ENCODE measurements around the gene TMED10. TPM values are rescaled to one million over a fixed set of nuclear protein-coding genes. Genes with fewer than 3 reads are reported as not detected.

TMED10 gene
- total and polyA plus RNA-seq, 2 of the 13 experiments (the other 11 are each of a cell fraction or from before 2014, with no cell fraction given) = 311 to 377 TPM

DNA sequence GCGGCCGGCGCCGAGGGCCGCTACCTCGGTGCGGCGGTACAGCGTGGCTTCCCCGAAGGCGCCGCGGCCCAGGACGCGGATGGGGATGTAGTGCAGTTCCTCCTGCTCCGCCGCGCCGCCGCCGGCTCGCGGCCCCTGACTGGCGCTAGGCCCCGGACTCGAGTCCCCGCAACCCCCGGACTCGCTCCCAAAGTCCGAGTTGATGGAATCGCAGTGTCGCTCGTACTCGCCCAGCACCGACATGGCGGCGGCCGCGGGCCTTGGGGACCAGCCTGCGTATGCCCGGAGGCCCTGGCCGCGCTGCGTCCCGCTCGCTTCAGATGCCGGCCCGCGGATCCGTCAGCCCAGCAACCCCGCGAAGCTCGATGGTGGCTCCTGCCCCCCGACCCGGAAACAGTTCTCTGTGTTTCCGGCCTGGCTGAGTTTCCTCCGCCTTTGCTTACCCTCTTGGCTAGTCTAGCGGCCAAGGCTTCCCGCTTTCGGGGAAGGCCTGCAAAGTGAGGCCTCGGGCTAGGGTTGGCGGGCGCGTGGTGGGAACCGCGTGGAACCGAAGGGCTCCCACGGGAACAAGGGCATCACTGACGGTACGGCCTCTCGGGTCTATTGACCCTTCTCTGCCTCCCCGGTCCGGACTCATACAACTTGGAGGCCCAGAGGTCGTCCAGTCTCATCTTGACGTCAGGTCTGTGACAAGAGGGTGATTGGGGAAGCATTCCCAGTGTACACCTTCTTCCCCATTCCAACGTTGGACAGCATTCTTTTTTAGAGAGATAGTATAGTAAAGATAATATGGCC lies 49.5 kb downstream of the TMED10 start, which contains the start of gene NEK9 (continued):
- TF ChIP-seq, protein P1, sequence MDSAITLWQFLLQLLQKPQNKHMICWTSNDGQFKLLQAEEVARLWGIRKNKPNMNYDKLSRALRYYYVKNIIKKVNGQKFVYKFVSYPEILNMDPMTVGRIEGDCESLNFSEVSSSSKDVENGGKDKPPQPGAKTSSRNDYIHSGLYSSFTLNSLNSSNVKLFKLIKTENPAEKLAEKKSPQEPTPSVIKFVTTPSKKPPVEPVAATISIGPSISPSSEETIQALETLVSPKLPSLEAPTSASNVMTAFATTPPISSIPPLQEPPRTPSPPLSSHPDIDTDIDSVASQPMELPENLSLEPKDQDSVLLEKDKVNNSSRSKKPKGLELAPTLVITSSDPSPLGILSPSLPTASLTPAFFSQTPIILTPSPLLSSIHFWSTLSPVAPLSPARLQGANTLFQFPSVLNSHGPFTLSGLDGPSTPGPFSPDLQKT (CRISPR knock-in tag; IDR thresholded peaks at IDR 0.05; ENCODE audit: borderline replicate concordance) = no peak
- TF ChIP-seq, protein P2, sequence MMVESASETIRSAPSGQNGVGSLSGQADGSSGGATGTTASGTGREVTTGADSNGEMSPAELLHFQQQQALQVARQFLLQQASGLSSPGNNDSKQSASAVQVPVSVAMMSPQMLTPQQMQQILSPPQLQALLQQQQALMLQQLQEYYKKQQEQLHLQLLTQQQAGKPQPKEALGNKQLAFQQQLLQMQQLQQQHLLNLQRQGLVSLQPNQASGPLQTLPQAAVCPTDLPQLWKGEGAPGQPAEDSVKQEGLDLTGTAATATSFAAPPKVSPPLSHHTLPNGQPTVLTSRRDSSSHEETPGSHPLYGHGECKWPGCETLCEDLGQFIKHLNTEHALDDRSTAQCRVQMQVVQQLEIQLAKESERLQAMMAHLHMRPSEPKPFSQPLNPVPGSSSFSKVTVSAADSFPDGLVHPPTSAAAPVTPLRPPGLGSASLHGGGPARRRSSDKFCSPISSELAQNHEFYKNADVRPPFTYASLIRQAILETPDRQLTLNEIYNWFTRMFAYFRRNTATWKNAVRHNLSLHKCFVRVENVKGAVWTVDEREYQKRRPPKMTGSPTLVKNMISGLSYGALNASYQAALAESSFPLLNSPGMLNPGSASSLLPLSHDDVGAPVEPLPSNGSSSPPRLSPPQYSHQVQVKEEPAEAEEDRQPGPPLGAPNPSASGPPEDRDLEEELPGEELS (CRISPR knock-in tag; IDR thresholded peaks at IDR 0.05) = peak; percentile 49
- TF ChIP-seq ZNF484 (CRISPR knock-in tag; IDR thresholded peaks at IDR 0.05; ENCODE audit: borderline replicate concordance, low read depth) (no peak), MTA3 (CRISPR knock-in tag; IDR thresholded peaks at IDR 0.05) (no peak), KDM6A (CRISPR knock-in tag; IDR thresholded peaks at IDR 0.05; ENCODE audit: low read depth) (no peak), ZNF781 (CRISPR knock-in tag; IDR thresholded peaks at IDR 0.05; ENCODE audit: borderline replicate concordance, not compliant biosample characterization) (peak; percentile 42), EED (CRISPR knock-in tag; IDR thresholded peaks at IDR 0.05) (peak; percentile 96), ZNF253 (CRISPR knock-in tag; IDR thresholded peaks at IDR 0.05; ENCODE audit: borderline replicate concordance) (no peak)
- TF ChIP-seq, protein P3, sequence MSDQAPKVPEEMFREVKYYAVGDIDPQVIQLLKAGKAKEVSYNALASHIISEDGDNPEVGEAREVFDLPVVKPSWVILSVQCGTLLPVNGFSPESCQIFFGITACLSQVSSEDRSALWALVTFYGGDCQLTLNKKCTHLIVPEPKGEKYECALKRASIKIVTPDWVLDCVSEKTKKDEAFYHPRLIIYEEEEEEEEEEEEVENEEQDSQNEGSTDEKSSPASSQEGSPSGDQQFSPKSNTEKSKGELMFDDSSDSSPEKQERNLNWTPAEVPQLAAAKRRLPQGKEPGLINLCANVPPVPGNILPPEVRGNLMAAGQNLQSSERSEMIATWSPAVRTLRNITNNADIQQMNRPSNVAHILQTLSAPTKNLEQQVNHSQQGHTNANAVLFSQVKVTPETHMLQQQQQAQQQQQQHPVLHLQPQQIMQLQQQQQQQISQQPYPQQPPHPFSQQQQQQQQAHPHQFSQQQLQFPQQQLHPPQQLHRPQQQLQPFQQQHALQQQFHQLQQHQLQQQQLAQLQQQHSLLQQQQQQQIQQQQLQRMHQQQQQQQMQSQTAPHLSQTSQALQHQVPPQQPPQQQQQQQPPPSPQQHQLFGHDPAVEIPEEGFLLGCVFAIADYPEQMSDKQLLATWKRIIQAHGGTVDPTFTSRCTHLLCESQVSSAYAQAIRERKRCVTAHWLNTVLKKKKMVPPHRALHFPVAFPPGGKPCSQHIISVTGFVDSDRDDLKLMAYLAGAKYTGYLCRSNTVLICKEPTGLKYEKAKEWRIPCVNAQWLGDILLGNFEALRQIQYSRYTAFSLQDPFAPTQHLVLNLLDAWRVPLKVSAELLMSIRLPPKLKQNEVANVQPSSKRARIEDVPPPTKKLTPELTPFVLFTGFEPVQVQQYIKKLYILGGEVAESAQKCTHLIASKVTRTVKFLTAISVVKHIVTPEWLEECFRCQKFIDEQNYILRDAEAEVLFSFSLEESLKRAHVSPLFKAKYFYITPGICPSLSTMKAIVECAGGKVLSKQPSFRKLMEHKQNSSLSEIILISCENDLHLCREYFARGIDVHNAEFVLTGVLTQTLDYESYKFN (CRISPR knock-in tag; conservative IDR thresholded peaks at IDR 0.05) = peak; percentile 37; the same call in 1 of the 2 replicates
- TF ChIP-seq, protein P4, sequence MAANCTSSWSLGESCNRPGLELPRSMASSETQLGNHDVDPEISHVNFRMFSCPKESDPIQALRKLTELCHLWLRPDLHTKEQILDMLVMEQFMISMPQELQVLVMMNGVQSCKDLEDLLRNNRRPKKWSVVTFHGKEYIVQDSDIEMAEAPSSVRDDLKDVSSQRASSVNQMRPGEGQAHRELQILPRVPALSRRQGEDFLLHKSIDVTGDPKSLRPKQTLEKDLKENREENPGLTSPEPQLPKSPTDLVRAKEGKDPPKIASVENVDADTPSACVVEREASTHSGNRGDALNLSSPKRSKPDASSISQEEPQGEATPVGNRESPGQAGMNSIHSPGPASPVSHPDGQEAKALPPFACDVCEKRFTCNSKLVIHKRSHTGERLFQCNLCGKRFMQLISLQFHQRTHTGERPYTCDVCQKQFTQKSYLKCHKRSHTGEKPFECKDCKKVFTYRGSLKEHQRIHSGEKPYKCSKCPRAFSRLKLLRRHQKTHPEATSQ (CRISPR knock-in tag; IDR thresholded peaks at IDR 0.05; ENCODE audit: borderline replicate concordance) = no peak
- TF ChIP-seq, protein P5, sequence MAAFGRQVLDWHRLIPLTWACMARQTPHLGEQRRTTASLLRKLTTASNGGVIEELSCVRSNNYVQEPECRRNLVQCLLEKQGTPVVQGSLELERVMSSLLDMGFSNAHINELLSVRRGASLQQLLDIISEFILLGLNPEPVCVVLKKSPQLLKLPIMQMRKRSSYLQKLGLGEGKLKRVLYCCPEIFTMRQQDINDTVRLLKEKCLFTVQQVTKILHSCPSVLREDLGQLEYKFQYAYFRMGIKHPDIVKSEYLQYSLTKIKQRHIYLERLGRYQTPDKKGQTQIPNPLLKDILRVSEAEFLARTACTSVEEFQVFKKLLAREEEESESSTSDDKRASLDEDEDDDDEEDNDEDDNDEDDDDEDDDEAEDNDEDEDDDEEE (CRISPR knock-in tag; IDR thresholded peaks at IDR 0.05) = peak; percentile 89
- TF ChIP-seq, protein P6, sequence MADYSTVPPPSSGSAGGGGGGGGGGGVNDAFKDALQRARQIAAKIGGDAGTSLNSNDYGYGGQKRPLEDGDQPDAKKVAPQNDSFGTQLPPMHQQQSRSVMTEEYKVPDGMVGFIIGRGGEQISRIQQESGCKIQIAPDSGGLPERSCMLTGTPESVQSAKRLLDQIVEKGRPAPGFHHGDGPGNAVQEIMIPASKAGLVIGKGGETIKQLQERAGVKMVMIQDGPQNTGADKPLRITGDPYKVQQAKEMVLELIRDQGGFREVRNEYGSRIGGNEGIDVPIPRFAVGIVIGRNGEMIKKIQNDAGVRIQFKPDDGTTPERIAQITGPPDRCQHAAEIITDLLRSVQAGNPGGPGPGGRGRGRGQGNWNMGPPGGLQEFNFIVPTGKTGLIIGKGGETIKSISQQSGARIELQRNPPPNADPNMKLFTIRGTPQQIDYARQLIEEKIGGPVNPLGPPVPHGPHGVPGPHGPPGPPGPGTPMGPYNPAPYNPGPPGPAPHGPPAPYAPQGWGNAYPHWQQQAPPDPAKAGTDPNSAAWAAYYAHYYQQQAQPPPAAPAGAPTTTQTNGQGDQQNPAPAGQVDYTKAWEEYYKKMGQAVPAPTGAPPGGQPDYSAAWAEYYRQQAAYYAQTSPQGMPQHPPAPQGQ (CRISPR knock-in tag; IDR thresholded peaks at IDR 0.05; ENCODE audit: borderline replicate concordance) = 0 out of 2 replicates have a peak, but pooled peaks have one; percentile 25
